Measurements from ENCODE around the gene MOB4. TPM values are rescaled to one million over a fixed set of nuclear protein-coding genes. Genes with fewer than 3 reads are reported as not detected.
A peak's percentile ranks its signal among the peaks of the same experiment; 100 is the strongest.

The MOB4 gene
- total RNA-seq, 4 donors from 2014 or later = 30.7 to 47.1 (median 38.5) TPM

- Histone ChIP-seq H3K36me3 (peaks cover 0 to 85% (median 4%) of the 10 kb centered on the region in 3 donors), H3K27ac (no peak overlapping the region), H3K4me3 (no peak overlapping the region), H3K4me1 (no peaks in the 10 kb centered on the region), H3K9me3 (no peaks in the 10 kb centered on the region), H3K27me3 (no peaks in the 10 kb centered on the region)
- TF ChIP-seq CTCF (IDR thresholded peaks at IDR 0.05) = no peak
- TF ChIP-seq POLR2A (IDR thresholded peaks at IDR 0.05) = no peak
- intact Hi-C loops (cut with DNase I) = no loop called here
- no peak for DNase-seq
Measured at GRCh38 chr2:197555467-197555866, 39.6 kb downstream of the MOB4 start.

- Histone ChIP-seq H3K27me3 (no peaks in the 10 kb centered on the region), H3K27ac (no peak overlapping the region), H3K36me3 (peaks cover 0 to 85% (median 4%) of the 10 kb centered on the region in 3 donors), H3K4me1 (no peaks in the 10 kb centered on the region), H3K4me3 (no peak overlapping the region), H3K9me3 (no peaks in the 10 kb centered on the region)
- TF ChIP-seq CTCF (IDR thresholded peaks at IDR 0.05) = no peak
- DNase-seq = no peak
- WGBS, 2 donors = 48 to 53% methylated on average over 1 of the region's 1 CpG
- intact Hi-C loops (cut with DNase I) = no loop called here
Measured at GRCh38 chr2:197556456-197556855, 40.6 kb downstream of the MOB4 start.

GRCh38 chr2:197558393-197558792 is 42.5 kb downstream of the MOB4 start:
- 86 to 94% methylated on average over 3 of the region's 3 CpGs for WGBS, 2 donors
- intact Hi-C loops (cut with DNase I) = no loop called here
- DNase-seq = no peak
- Histone ChIP-seq H3K4me3 (no peak overlapping the region), H3K36me3 (peaks cover 0 to 73% (median 4%) of the 10 kb centered on the region in 3 donors), H3K27ac (no peak overlapping the region), H3K9me3 (no peaks in the 10 kb centered on the region), H3K4me1 (no peaks in the 10 kb centered on the region), H3K27me3 (no peaks in the 10 kb centered on the region)
- TF ChIP-seq CTCF (IDR thresholded peaks at IDR 0.05) (peak in 1 of 6 experiments; percentile 15), POLR2A (IDR thresholded peaks at IDR 0.05) (no peak)

GRCh38 chr2:197559681-197560080 is 43.8 kb downstream of the MOB4 start:
- 84 to 87% methylated on average over 5 of the region's 5 CpGs for WGBS, 2 donors
- intact Hi-C loops (cut with DNase I) = no loop called here
- Histone ChIP-seq H3K4me3 (no peak overlapping the region), H3K27ac (no peak overlapping the region), H3K9me3 (no peaks in the 10 kb centered on the region), H3K4me1 (no peaks in the 10 kb centered on the region), H3K36me3 (peaks cover 0 to 61% (median 0%) of the 10 kb centered on the region in 3 donors), H3K27me3 (no peaks in the 10 kb centered on the region)
- TF ChIP-seq POLR2A (IDR thresholded peaks at IDR 0.05) (no peak), CTCF (IDR thresholded peaks at IDR 0.05) (no peak)
- DNase-seq = no peak

- Histone ChIP-seq H3K27me3 (no peaks in the 10 kb centered on the region), H3K9me3 (no peaks in the 10 kb centered on the region), H3K4me1 (no peaks in the 10 kb centered on the region), H3K4me3 (no peak overlapping the region), H3K27ac (no peak overlapping the region), H3K36me3 (peaks cover 0 to 55% (median 0%) of the 10 kb centered on the region in 3 donors)
- TF ChIP-seq CTCF (IDR thresholded peaks at IDR 0.05) (no peak), POLR2A (IDR thresholded peaks at IDR 0.05) (no peak)
- no peak for DNase-seq
- WGBS, 2 donors = 87 to 90% methylated on average over 9 of the region's 9 CpGs
- intact Hi-C loops (cut with DNase I) = no loop called here
Measured at GRCh38 chr2:197560146-197560665, 44.3 kb downstream of the MOB4 start.

Data from esophagus squamous epithelium (tissue), 5 donors.